HCT116 (cell line): ENCODE data around the gene ACBD4. TPM values are rescaled to one million over a fixed set of nuclear protein-coding genes. Genes with fewer than 3 reads are reported as not detected.

Experiments
- ATAC-seq: fragments of 200-7000 bp; cut with Tn5 transposase; 2 replicates; pipeline ENCODE4 v1.9.1; 2020; ENCODE audit warnings: mild to moderate bottlenecking, moderate library complexity
- BruUV-seq: library from RNA; stranded (reverse); fragments of 400-500 nt; replicated peaks from 2 replicates; lab custom pipeline; 2021; lab: Mats Ljungman, UMichigan
- CTCF ChIA-PET: fragments of 300-600 bp; sonication (Branson Sonifier 250); formaldehyde crosslinking; loops from one replicate; lab custom pipeline; 2021; ENCODE audit warnings: antibody characterized with exemption; lab: Charles Lee
- POLR2A ChIA-PET: fragments of 300-600, 350-600 bp; sonication (Branson Sonifier 250); formaldehyde crosslinking; loops from one replicate; lab custom pipeline; 2021; ENCODE audit warnings: antibody characterized with exemption; lab: Charles Lee
- RAD21 ChIA-PET, 2 experiments: fragments of 300-600 bp; sonication (Branson Sonifier 250); formaldehyde crosslinking; loops; one replicate each; lab custom pipeline; 2023; ENCODE audit warnings: low total read pairs in 2 of 2; ENCODE audit not compliant: uncharacterized antibody in 2 of 2, unreplicated experiment in 2 of 2, low non-redundant PET in 1 of 2; lab: Charles Lee
- DNase-seq: peaks from one replicate; pipeline ENCODE4 v3.0.0-alpha.2; 2010; ENCODE audit warnings: low read depth, low spot score
- H2AFZ ChIP-seq: fragments of 200-600 bp; shearing (Covaris generic), sonication (generic); 2 replicates; pipeline ENCODE4 v1.6.1; 2017; ENCODE audit warnings: low read depth, mixed run types, mixed read lengths, antibody characterized with exemption, low read length; ENCODE audit not compliant: poor library complexity, severe bottlenecking
- H3K27ac ChIP-seq: 2 replicates; pipeline ENCODE4 v1.5.1; 2012; ENCODE audit warnings: low read depth, low read length
- H3K27me3 ChIP-seq: fragments of 200-600 bp; sonication (generic); 2 replicates; pipeline ENCODE4 v1.6.1; 2016; ENCODE audit warnings: mixed run types, low read length, mixed read lengths; ENCODE audit not compliant: insufficient read depth
- H3K36me3 ChIP-seq, 2 experiments: fragments of 200-500 bp in 1 of 2; fragments of 200-600 bp in 1 of 2; sonication (Bioruptor generic) in 1 of 2; sonication (generic) in 1 of 2; 2 replicates each; pipeline versions ENCODE4 v1.5.1 to v1.6.1; 2014 to 2016; ENCODE audit warnings: low read length in 2 of 2, inconsistent platforms in 1 of 2, mixed read lengths in 1 of 2, mixed run types in 1 of 2; ENCODE audit not compliant: insufficient read depth in 2 of 2, control insufficient read depth in 1 of 2
- H3K4me1 ChIP-seq, 2 experiments: fragments of 200-600 bp in 1 of 2; sonication (generic) in 1 of 2; 2 replicates each; pipeline versions ENCODE4 v1.5.1 to v1.6.1; 2012 to 2017; ENCODE audit warnings: low read length in 2 of 2, inconsistent platforms in 1 of 2, mild to moderate bottlenecking in 1 of 2, mixed read lengths in 1 of 2, mixed run types in 1 of 2, moderate library complexity in 1 of 2; ENCODE audit not compliant: insufficient read depth in 2 of 2, control insufficient read depth in 1 of 2
- H3K4me2 ChIP-seq: fragments of 200-600 bp; sonication (generic); 2 replicates; pipeline ENCODE4 v1.6.1; 2017; ENCODE audit warnings: mixed run types, low read length, mixed read lengths
- H3K4me3 ChIP-seq, 2 experiments: fragments of 200-600 bp in 1 of 2; sonication (generic) in 1 of 2; replicated peaks in 1 of 2; 2 replicates each; pipeline ENCODE4 v1.5.1; 2011 to 2016; ENCODE audit warnings: low read length in 2 of 2, control low read depth in 1 of 2, low read depth in 1 of 2, mild to moderate bottlenecking in 1 of 2, mixed read lengths in 1 of 2, mixed run types in 1 of 2
- H3K79me2 ChIP-seq: fragments of 200-600 bp; sonication (generic); 2 replicates; pipeline ENCODE4 v1.6.1; 2017; ENCODE audit warnings: mild to moderate bottlenecking, mixed run types, low read length, moderate library complexity, mixed read lengths; ENCODE audit not compliant: insufficient read depth
- H3K9ac ChIP-seq: fragments of 200-600 bp; sonication (generic); 2 replicates; pipeline ENCODE4 v1.6.1; 2016; ENCODE audit warnings: low read length, mixed read lengths
- H3K9me2 ChIP-seq: fragments of 200-600 bp; sonication (generic), shearing (Covaris generic); 2 replicates; pipeline ENCODE4 v1.6.1; 2017; ENCODE audit warnings: mixed run types, mild to moderate bottlenecking, moderate library complexity; ENCODE audit not compliant: insufficient read depth
- H3K9me3 ChIP-seq, 2 experiments: fragments of 200-500 bp in 1 of 2; fragments of 200-600 bp in 1 of 2; sonication (Bioruptor generic) in 1 of 2; sonication (generic) in 1 of 2; 2 replicates each; pipeline ENCODE4 v1.6.1; 2014 to 2017; ENCODE audit warnings: low read length in 2 of 2, mixed read lengths in 2 of 2, inconsistent platforms in 1 of 2, low read depth in 1 of 2, mild to moderate bottlenecking in 1 of 2, mixed run types in 1 of 2, moderate library complexity in 1 of 2; ENCODE audit not compliant: control insufficient read depth in 1 of 2, insufficient read depth in 1 of 2
- H4K20me1 ChIP-seq: fragments of 200-600 bp; sonication (generic), shearing (Covaris generic); 2 replicates; pipeline ENCODE4 v1.6.1; 2017; ENCODE audit warnings: mixed run types, mild to moderate bottlenecking, moderate library complexity; ENCODE audit not compliant: insufficient read depth
- ATF3 ChIP-seq: IDR thresholded peaks from 2 replicates; pipeline ENCODE4 v1.6.1; 2012
- CTCF ChIP-seq, 3 experiments: fragments of 200-600 bp in 1 of 3; sonication (generic) in 1 of 3; IDR thresholded peaks in 2 of 3; conservative IDR thresholded peaks in 1 of 3; 2 replicates each; pipeline ENCODE4 v1.5.1; 2012 to 2017; ENCODE audit warnings: low read depth in 2 of 3, low read length in 2 of 3, antibody characterized with exemption in 1 of 3, borderline replicate concordance in 1 of 3, control low read depth in 1 of 3, mild to moderate bottlenecking in 1 of 3, mixed read lengths in 1 of 3, mixed run types in 1 of 3, moderate library complexity in 1 of 3; ENCODE audit not compliant: insufficient read depth in 1 of 3
- EGR1 ChIP-seq: IDR thresholded peaks from 2 replicates; pipeline ENCODE4 v1.6.1; 2012; ENCODE audit warnings: low read depth
- EZH2 ChIP-seq: fragments of 200-600 bp; sonication (generic); IDR thresholded peaks from 2 replicates; pipeline ENCODE4 v1.6.1; 2017; ENCODE audit warnings: antibody characterized with exemption, mixed run types
- FOSL1 ChIP-seq: IDR thresholded peaks from 2 replicates; pipeline ENCODE4 v1.6.1; 2012; ENCODE audit warnings: low read depth
- MAX ChIP-seq: IDR thresholded peaks from 2 replicates; pipeline ENCODE4 v1.6.1; 2012
- POLR2A ChIP-seq: IDR thresholded peaks from 2 replicates; pipeline ENCODE4 v1.7.0; 2011; ENCODE audit warnings: borderline replicate concordance; ENCODE audit not compliant: insufficient read depth, insufficient read length; ENCODE audit errors: extremely low read depth
- POLR2AphosphoS5 ChIP-seq: IDR thresholded peaks from 2 replicates; pipeline ENCODE4 v1.6.1; 2011; ENCODE audit warnings: mild to moderate bottlenecking, low read depth, low read length, moderate library complexity
- REST ChIP-seq: IDR thresholded peaks from 2 replicates; pipeline ENCODE4 v1.6.1; 2012; ENCODE audit warnings: low read depth
- SP1 ChIP-seq: IDR thresholded peaks from 2 replicates; pipeline ENCODE4 v1.6.1; 2012; ENCODE audit warnings: low read depth
- TCF7L2 ChIP-seq: IDR thresholded peaks from 2 replicates; pipeline ENCODE4 v1.7.0; 2011; ENCODE audit warnings: borderline replicate concordance, inconsistent platforms; ENCODE audit not compliant: insufficient read depth, insufficient read length; ENCODE audit errors: extremely low read depth
- YY1 ChIP-seq: IDR thresholded peaks from 2 replicates; pipeline ENCODE4 v1.6.1; 2011; ENCODE audit warnings: low read length, low read depth, moderate library complexity, mild to moderate bottlenecking; ENCODE audit not compliant: insufficient replicate concordance; ENCODE audit errors: extremely low read depth
- ZBTB33 ChIP-seq: IDR thresholded peaks from 2 replicates; pipeline ENCODE4 v1.6.1; 2011; ENCODE audit warnings: mild to moderate bottlenecking, low read length, moderate library complexity; ENCODE audit not compliant: insufficient replicate concordance; ENCODE audit errors: extremely low read depth
- ZFX ChIP-seq: fragments of 450-650 bp; IDR thresholded peaks from 2 replicates; pipeline ENCODE4 v1.6.1; 2017
- ZNF274 ChIP-seq: fragments of 200-500 bp; sonication (Bioruptor generic); IDR thresholded peaks from 2 replicates; pipeline ENCODE4 v1.6.1; 2014; ENCODE audit warnings: mild to moderate bottlenecking, low read depth, low read length, inconsistent platforms
- intact Hi-C: fragments of 100-400 bp; cut with micrococcal nuclease; formaldehyde crosslinking; loops from 2 replicates; pipeline ENCODE4 v1.10.0; 2022
- total RNA-seq: library from RNA; stranded (reverse); gene quantifications from one replicate; pipeline ENCODE4 v1.2.1, GENCODE V29; 2021; ENCODE audit not compliant: unreplicated experiment

The ACBD4 gene
- total RNA-seq, 1 experiment from 2014 or later: 13.6 TPM

GRCh38 chr17:45108051-45108450 is 27.4 kb upstream of the ACBD4 start:
- Histone ChIP-seq H4K20me1 (no peaks in the 10 kb centered on the region), H2AFZ (no peak overlapping the region), H3K9me2 (no peaks in the 10 kb centered on the region), H3K36me3 (peaks cover 17 to 36% of the 10 kb centered on the region in 2 experiments), H3K79me2 (no peaks in the 10 kb centered on the region), H3K9ac (no peak overlapping the region), H3K9me3 (no peaks in the 10 kb centered on the region), H3K4me2 (no peak overlapping the region), H3K27ac (no peak overlapping the region; the same call in 1 of the 2 replicates)
- ChIA-PET RAD21 (no interaction called here), POLR2A (no interaction called here)
- ATAC-seq (no peak), DNase-seq (no peak)
- BruUV-seq: no TSS peak
- intact Hi-C loops: no loop called here
- TF ChIP-seq ZNF274 (no peak), ATF3 (no peak), EGR1 (no peak), EZH2 (no peak), MAX (no peak), POLR2A (no peak), FOSL1 (no peak), ZBTB33 (no peak), REST (no peak), POLR2AphosphoS5 (no peak), SP1 (no peak), ZFX (no peak), TCF7L2 (no peak), YY1 (no peak), CTCF (IDR thresholded peaks at IDR 0.05 in 2 of 3, conservative IDR thresholded peaks at IDR 0.05 in 1 of 3; ENCODE audit: borderline replicate concordance in 1 of 3, insufficient read depth in 1 of 3, low read depth in 2 of 3, low read length in 2 of 3) (no peak)
- TF ChIP-seq, all 23 proteins: peak for 0
- CTCF ChIA-PET: interaction anchor here (1.3 to 2.2 kb wide), 4 partner anchors 9 to 90 kb away, joined by 3 to 9 read pairs (median 6); partner anchors contain the start of gene ACBD4
- Histone ChIP-seq H3K27me3 (no peaks in the 10 kb centered on the region), H3K4me3 (no peak overlapping the region), H3K4me1 (peaks cover 3 to 10% of the 10 kb centered on the region in 2 experiments; a peak in 2 of 4 replicates)
